GM23338 (cell line): ENCODE measurements around the gene ARHGAP10. TPM values are rescaled to one million over a fixed set of nuclear protein-coding genes. Genes with fewer than 3 reads are reported as not detected.

Source experiments
- ATAC-seq: fragments of 200-7000 bp; cut with Tn5 transposase; 3 replicates; pipeline ENCODE4 v1.9.1; 2020
- DNase-seq: peaks from one replicate; pipeline ENCODE4 v3.0.0-alpha.2; 2015; ENCODE audit warnings: low spot score
- H2AFZ ChIP-seq: fragments of 200-600 bp; sonication (generic); 2 replicates; pipeline ENCODE4 v1.8.0; 2016; ENCODE audit warnings: antibody characterized with exemption, mild to moderate bottlenecking, moderate library complexity
- H3F3A ChIP-seq: fragments of 200-600 bp; sonication (generic); replicated peaks from 2 replicates; pipeline ENCODE4 v1.8.0; 2017; ENCODE audit warnings: antibody characterized with exemption, mixed run types, low read depth
- H3K27ac ChIP-seq: fragments of 200-600 bp; sonication (generic); 2 replicates; pipeline ENCODE4 v1.6.1; 2016; ENCODE audit warnings: low read depth
- H3K27me3 ChIP-seq: fragments of 200-600 bp; sonication (generic); 2 replicates; pipeline ENCODE4 v1.8.0; 2016; ENCODE audit warnings: mild to moderate bottlenecking, mixed run types, moderate library complexity; ENCODE audit not compliant: insufficient read depth
- H3K36me3 ChIP-seq: fragments of 200-600 bp; sonication (generic); 2 replicates; pipeline ENCODE4 v1.8.0; 2016; ENCODE audit warnings: mild to moderate bottlenecking; ENCODE audit not compliant: insufficient read depth
- H3K4me1 ChIP-seq: fragments of 200-600 bp; sonication (generic); 2 replicates; pipeline ENCODE4 v1.8.0; 2016; ENCODE audit warnings: mild to moderate bottlenecking, moderate library complexity; ENCODE audit not compliant: insufficient read depth
- H3K4me2 ChIP-seq: fragments of 200-600 bp; sonication (generic); 2 replicates; pipeline ENCODE4 v1.7.1; 2017; ENCODE audit warnings: mixed run types
- H3K4me3 ChIP-seq: fragments of 200-600 bp; sonication (generic); 2 replicates; pipeline ENCODE4 v1.6.1; 2016; ENCODE audit warnings: mixed run types
- H3K79me2 ChIP-seq: fragments of 200-600 bp; sonication (generic); replicated peaks from 2 replicates; pipeline ENCODE4 v1.8.0; 2017; ENCODE audit warnings: mild to moderate bottlenecking; ENCODE audit not compliant: insufficient read depth
- H3K9me2 ChIP-seq: fragments of 200-600 bp; sonication (generic); 2 replicates; pipeline ENCODE4 v1.8.0; 2017; ENCODE audit not compliant: insufficient read depth
- H4K20me1 ChIP-seq: fragments of 200-600 bp; sonication (generic); replicated peaks from 2 replicates; pipeline ENCODE4 v1.8.0; 2017; ENCODE audit warnings: mild to moderate bottlenecking; ENCODE audit not compliant: insufficient read depth
- H3K27ac Mint-ChIP-seq: 2 replicates; pipeline ENCODE4 v1.8.0; 2020; ENCODE audit warnings: inconsistent platforms, mild to moderate bottlenecking, moderate library complexity, mixed read lengths
- H3K27me3 Mint-ChIP-seq: 3 replicates; pipeline ENCODE4 v1.8.0; 2022; ENCODE audit warnings: low read depth, mild to moderate bottlenecking, moderate library complexity, mixed read lengths, inconsistent platforms; ENCODE audit not compliant: insufficient read depth, poor library complexity
- H3K36me3 Mint-ChIP-seq: 3 replicates; pipeline ENCODE4 v1.8.0; 2021; ENCODE audit warnings: low read depth, mild to moderate bottlenecking, inconsistent platforms, moderate library complexity, mixed read lengths
- H3K4me1 Mint-ChIP-seq: 3 replicates; pipeline ENCODE4 v1.8.0; 2020; ENCODE audit warnings: mild to moderate bottlenecking, inconsistent platforms, mixed read lengths
- H3K4me3 Mint-ChIP-seq: 3 replicates; pipeline ENCODE4 v1.8.0; 2021; ENCODE audit warnings: moderate library complexity, mild to moderate bottlenecking, inconsistent platforms, mixed read lengths
- H3K9me3 Mint-ChIP-seq: 3 replicates; pipeline ENCODE4 v1.8.0; 2020; ENCODE audit warnings: moderate library complexity, mild to moderate bottlenecking, inconsistent platforms, mixed read lengths
- CREB1 ChIP-seq: fragments of 250-450 bp; sonication (Bioruptor Pico); IDR thresholded peaks from 2 replicates; pipeline ENCODE4 v1.5.0; 2020; ENCODE audit warnings: low read depth, mild to moderate bottlenecking, moderate library complexity
- EZH2 ChIP-seq: fragments of 200-600 bp; sonication (generic); IDR thresholded peaks from one replicate; pipeline ENCODE4 v1.8.0; 2017; ENCODE audit warnings: antibody characterized with exemption, mild to moderate bottlenecking, low read depth; ENCODE audit not compliant: unreplicated experiment
- EZH2phosphoT487 ChIP-seq: fragments of 200-600 bp; sonication (generic); IDR thresholded peaks from one replicate; pipeline ENCODE4 v1.8.1; 2018; ENCODE audit warnings: antibody characterized with exemption; ENCODE audit not compliant: unreplicated experiment
- JUNB ChIP-seq: IDR thresholded peaks from one replicate; pipeline ENCODE4 v1.6.1; 2016; ENCODE audit warnings: antibody characterized with exemption; ENCODE audit not compliant: unreplicated experiment
- NANOG ChIP-seq: IDR thresholded peaks from 2 replicates; pipeline ENCODE4 v1.6.1; 2016; ENCODE audit warnings: antibody characterized with exemption, borderline replicate concordance
- POLR2AphosphoS5 ChIP-seq: IDR thresholded peaks from 2 replicates; pipeline ENCODE4 v1.6.1; 2016; ENCODE audit warnings: antibody characterized with exemption, low read depth
- STAT1 ChIP-seq: IDR thresholded peaks from one replicate; pipeline ENCODE4 v1.6.1; 2016; ENCODE audit warnings: antibody characterized with exemption; ENCODE audit not compliant: unreplicated experiment
- ZNF114 ChIP-seq: fragments of 250-450 bp; sonication (Bioruptor Pico); IDR thresholded peaks from 2 replicates; pipeline ENCODE4 v1.5.0; 2020; ENCODE audit warnings: mild to moderate bottlenecking, moderate library complexity
- ZNF331 ChIP-seq: fragments of 250-450 bp; sonication (Bioruptor Pico); IDR thresholded peaks from 2 replicates; pipeline ENCODE4 v1.5.0; 2020; ENCODE audit warnings: low read depth, mild to moderate bottlenecking, moderate library complexity
- polyA plus RNA-seq: library from polyadenylated mRNA; unstranded; fragments of >200 nt; fragmentation: Nextera tagmentation; extraction: Ambion mirVana; gene quantifications from 2 replicates; pipeline ENCODE4 v1.2.1, GENCODE V29; 2016
- total RNA-seq: library from RNA; depleted of rRNA; stranded (reverse); fragments of >200 nt; shearing (Covaris generic); gene quantifications from 2 replicates; pipeline ENCODE4 v1.2.3, GENCODE V29; 2014
- TF ChIP-seq, protein P1 (sequence below): IDR thresholded peaks from 2 replicates; pipeline ENCODE4 v1.6.1; 2016; ENCODE audit warnings: antibody characterized with exemption
- TF ChIP-seq, protein P2 (sequence below): IDR thresholded peaks from one replicate; pipeline ENCODE4 v1.6.1; 2018; ENCODE audit warnings: antibody characterized with exemption; ENCODE audit not compliant: unreplicated experiment
- TF ChIP-seq, protein P3 (sequence below), 2 experiments: fragments of 200-600 bp in 1 of 2; sonication (generic) in 1 of 2; conservative IDR thresholded peaks; 2 replicates each; pipeline versions ENCODE4 v1.5.1 to v1.6.1; 2016 to 2017; ENCODE audit warnings: antibody characterized with exemption in 2 of 2, low read depth in 2 of 2, mild to moderate bottlenecking in 2 of 2, moderate library complexity in 1 of 2
- TF ChIP-seq, protein P4 (sequence below): fragments of 250-450 bp; sonication (Bioruptor Pico); IDR thresholded peaks from 2 replicates; pipeline ENCODE4 v1.5.0; 2020; ENCODE audit warnings: mild to moderate bottlenecking, moderate library complexity

Gene ARHGAP10
- total and polyA plus RNA-seq, 2 experiments from 2014 or later = 5.1 to 6.3 TPM

DNA sequence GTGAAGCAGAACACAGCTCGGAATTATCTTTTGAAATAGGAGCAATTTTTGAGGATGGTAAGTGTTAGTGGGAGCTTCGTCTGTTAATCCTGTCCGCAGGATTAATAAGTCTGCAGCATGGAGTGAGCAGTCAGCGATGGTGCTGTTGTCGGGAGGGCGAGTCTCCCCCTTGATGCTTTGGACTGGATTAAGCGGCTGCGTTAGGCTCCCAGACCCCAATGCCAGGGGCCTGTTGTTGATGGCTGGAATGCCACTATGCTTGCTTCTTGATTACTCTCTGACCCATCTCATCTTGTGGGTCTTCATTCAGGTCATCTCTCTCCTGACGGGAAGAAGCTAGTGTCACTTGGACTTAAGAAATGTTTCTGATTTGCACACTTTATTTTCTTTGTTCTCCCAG is 332.6 kb downstream of the ARHGAP10 start:
- no peaks in the 10 kb centered on the region for H3K27me3 ChIP-seq
- Mint-ChIP-seq H3K27ac (no peak overlapping the region), H3K36me3 (no peaks in the 10 kb centered on the region; the same call in 2 of the 3 replicates), H3K9me3 (no peaks in the 10 kb centered on the region), H3K4me1 (peaks cover 23% of the 10 kb centered on the region), H3K27me3 (no peaks in the 10 kb centered on the region), H3K4me3 (no peak overlapping the region)
- H3K4me2 ChIP-seq = no peak overlapping the region
- TF ChIP-seq JUNB (no peak), ZNF331 (no peak), NANOG (no peak), EZH2 (no peak), CREB1 (CRISPR knock-in tag) (no peak), STAT1 (no peak), POLR2AphosphoS5 (no peak), EZH2phosphoT487 (no peak), ZNF114 (no peak)
- TF ChIP-seq, protein P1, sequence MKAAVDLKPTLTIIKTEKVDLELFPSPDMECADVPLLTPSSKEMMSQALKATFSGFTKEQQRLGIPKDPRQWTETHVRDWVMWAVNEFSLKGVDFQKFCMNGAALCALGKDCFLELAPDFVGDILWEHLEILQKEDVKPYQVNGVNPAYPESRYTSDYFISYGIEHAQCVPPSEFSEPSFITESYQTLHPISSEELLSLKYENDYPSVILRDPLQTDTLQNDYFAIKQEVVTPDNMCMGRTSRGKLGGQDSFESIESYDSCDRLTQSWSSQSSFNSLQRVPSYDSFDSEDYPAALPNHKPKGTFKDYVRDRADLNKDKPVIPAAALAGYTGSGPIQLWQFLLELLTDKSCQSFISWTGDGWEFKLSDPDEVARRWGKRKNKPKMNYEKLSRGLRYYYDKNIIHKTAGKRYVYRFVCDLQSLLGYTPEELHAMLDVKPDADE = no peak
- TF ChIP-seq, protein P2, sequence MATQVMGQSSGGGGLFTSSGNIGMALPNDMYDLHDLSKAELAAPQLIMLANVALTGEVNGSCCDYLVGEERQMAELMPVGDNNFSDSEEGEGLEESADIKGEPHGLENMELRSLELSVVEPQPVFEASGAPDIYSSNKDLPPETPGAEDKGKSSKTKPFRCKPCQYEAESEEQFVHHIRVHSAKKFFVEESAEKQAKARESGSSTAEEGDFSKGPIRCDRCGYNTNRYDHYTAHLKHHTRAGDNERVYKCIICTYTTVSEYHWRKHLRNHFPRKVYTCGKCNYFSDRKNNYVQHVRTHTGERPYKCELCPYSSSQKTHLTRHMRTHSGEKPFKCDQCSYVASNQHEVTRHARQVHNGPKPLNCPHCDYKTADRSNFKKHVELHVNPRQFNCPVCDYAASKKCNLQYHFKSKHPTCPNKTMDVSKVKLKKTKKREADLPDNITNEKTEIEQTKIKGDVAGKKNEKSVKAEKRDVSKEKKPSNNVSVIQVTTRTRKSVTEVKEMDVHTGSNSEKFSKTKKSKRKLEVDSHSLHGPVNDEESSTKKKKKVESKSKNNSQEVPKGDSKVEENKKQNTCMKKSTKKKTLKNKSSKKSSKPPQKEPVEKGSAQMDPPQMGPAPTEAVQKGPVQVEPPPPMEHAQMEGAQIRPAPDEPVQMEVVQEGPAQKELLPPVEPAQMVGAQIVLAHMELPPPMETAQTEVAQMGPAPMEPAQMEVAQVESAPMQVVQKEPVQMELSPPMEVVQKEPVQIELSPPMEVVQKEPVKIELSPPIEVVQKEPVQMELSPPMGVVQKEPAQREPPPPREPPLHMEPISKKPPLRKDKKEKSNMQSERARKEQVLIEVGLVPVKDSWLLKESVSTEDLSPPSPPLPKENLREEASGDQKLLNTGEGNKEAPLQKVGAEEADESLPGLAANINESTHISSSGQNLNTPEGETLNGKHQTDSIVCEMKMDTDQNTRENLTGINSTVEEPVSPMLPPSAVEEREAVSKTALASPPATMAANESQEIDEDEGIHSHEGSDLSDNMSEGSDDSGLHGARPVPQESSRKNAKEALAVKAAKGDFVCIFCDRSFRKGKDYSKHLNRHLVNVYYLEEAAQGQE = no peak
- TF ChIP-seq, protein P3, sequence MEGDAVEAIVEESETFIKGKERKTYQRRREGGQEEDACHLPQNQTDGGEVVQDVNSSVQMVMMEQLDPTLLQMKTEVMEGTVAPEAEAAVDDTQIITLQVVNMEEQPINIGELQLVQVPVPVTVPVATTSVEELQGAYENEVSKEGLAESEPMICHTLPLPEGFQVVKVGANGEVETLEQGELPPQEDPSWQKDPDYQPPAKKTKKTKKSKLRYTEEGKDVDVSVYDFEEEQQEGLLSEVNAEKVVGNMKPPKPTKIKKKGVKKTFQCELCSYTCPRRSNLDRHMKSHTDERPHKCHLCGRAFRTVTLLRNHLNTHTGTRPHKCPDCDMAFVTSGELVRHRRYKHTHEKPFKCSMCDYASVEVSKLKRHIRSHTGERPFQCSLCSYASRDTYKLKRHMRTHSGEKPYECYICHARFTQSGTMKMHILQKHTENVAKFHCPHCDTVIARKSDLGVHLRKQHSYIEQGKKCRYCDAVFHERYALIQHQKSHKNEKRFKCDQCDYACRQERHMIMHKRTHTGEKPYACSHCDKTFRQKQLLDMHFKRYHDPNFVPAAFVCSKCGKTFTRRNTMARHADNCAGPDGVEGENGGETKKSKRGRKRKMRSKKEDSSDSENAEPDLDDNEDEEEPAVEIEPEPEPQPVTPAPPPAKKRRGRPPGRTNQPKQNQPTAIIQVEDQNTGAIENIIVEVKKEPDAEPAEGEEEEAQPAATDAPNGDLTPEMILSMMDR (conservative IDR thresholded peaks at IDR 0.05; ENCODE audit: low read depth in 2 of 2) = no peak
- TF ChIP-seq, protein P4, sequence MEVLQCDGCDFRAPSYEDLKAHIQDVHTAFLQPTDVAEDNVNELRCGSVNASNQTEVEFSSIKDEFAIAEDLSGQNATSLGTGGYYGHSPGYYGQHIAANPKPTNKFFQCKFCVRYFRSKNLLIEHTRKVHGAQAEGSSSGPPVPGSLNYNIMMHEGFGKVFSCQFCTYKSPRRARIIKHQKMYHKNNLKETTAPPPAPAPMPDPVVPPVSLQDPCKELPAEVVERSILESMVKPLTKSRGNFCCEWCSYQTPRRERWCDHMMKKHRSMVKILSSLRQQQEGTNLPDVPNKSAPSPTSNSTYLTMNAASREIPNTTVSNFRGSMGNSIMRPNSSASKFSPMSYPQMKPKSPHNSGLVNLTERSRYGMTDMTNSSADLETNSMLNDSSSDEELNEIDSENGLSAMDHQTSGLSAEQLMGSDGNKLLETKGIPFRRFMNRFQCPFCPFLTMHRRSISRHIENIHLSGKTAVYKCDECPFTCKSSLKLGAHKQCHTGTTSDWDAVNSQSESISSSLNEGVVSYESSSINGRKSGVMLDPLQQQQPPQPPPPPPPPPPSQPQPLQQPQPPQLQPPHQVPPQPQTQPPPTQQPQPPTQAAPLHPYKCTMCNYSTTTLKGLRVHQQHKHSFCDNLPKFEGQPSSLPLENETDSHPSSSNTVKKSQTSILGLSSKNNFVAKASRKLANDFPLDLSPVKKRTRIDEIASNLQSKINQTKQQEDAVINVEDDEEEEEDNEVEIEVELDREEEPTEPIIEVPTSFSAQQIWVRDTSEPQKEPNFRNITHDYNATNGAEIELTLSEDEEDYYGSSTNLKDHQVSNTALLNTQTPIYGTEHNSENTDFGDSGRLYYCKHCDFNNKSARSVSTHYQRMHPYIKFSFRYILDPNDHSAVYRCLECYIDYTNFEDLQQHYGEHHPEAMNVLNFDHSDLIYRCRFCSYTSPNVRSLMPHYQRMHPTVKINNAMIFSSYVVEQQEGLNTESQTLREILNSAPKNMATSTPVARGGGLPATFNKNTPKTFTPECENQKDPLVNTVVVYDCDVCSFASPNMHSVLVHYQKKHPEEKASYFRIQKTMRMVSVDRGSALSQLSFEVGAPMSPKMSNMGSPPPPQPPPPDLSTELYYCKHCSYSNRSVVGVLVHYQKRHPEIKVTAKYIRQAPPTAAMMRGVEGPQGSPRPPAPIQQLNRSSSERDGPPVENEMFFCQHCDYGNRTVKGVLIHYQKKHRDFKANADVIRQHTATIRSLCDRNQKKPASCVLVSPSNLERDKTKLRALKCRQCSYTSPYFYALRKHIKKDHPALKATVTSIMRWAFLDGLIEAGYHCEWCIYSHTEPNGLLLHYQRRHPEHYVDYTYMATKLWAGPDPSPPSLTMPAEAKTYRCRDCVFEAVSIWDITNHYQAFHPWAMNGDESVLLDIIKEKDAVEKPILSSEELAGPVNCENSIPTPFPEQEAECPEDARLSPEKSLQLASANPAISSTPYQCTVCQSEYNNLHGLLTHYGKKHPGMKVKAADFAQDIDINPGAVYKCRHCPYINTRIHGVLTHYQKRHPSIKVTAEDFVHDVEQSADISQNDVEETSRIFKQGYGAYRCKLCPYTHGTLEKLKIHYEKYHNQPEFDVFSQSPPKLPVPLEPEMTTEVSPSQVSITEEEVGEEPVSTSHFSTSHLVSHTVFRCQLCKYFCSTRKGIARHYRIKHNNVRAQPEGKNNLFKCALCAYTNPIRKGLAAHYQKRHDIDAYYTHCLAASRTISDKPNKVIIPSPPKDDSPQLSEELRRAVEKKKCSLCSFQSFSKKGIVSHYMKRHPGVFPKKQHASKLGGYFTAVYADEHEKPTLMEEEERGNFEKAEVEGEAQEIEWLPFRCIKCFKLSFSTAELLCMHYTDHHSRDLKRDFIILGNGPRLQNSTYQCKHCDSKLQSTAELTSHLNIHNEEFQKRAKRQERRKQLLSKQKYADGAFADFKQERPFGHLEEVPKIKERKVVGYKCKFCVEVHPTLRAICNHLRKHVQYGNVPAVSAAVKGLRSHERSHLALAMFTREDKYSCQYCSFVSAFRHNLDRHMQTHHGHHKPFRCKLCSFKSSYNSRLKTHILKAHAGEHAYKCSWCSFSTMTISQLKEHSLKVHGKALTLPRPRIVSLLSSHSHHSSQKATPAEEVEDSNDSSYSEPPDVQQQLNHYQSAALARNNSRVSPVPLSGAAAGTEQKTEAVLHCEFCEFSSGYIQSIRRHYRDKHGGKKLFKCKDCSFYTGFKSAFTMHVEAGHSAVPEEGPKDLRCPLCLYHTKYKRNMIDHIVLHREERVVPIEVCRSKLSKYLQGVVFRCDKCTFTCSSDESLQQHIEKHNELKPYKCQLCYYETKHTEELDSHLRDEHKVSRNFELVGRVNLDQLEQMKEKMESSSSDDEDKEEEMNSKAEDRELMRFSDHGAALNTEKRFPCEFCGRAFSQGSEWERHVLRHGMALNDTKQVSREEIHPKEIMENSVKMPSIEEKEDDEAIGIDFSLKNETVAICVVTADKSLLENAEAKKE (CRISPR knock-in tag) = no peak
- H3K9me2 ChIP-seq = no peaks in the 10 kb centered on the region
- ATAC-seq (no peak), DNase-seq (no peak)
- no peak overlapping the region for H3K27ac ChIP-seq
- H4K20me1 ChIP-seq = no peaks in the 10 kb centered on the region
- peaks cover 15% of the 10 kb centered on the region; the same call in 1 of the 2 replicates for H3K4me1 ChIP-seq
- H3K4me3 ChIP-seq = no peak overlapping the region
- no peaks in the 10 kb centered on the region for H3F3A ChIP-seq
- no peaks in the 10 kb centered on the region for H3K79me2 ChIP-seq
- H3K36me3 ChIP-seq = no peaks in the 10 kb centered on the region
- H2AFZ ChIP-seq = no peak overlapping the region
